ENCODE measurements around the gene RNU7-1.

DNA sequence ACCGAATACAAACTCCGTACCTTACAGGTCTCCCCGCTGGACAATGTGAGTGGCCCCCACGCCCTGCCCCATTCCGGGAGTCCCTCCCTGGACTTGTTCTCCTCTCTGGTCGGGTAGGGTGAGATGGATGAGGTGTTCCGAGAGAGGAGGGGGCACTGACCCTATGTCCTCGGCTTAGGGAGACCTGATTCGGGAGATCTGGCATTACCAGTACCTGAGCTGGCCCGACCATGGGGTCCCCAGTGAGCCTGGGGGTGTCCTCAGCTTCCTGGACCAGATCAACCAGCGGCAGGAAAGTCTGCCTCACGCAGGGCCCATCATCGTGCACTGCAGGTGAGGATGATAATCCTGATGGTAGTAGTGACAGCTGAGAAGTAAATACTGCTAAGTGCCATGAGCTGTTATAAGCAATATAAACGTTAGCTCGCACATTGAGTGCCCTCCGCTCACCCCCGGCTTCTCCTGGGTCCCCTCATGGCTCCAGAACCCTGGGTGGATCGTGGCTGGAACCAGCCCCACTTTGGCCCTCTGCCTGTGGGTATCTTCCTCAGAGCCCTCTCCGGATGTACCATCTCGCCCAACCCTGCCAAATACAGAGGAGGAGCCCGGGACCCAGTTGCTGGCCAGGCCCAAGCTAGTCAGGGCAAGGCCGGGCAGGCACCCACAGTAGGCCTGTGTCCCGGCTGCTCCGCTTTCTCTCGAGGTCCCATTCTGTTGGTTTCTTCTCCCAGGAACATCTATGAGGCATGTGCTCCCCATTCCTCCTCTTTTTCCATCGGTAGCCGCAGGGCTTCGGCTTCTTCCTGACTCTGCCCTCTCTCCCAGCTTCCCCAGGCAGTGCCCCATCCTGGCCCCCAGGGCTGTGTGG, 14.4 kb downstream of the RNU7-1 start:
- TF ChIP-seq CTCF (IDR thresholded peaks at IDR 0.05 in 2 of 3, conservative IDR thresholded peaks at IDR 0.05 in 1 of 3; ENCODE audit: control insufficient read depth in 2 of 3, extremely low read depth in 1 of 3, insufficient read depth in 1 of 3, low read depth in 3 of 3, low read length in 3 of 3): no peak
- no peak for TF ChIP-seq EP300 (IDR thresholded peaks at IDR 0.05; ENCODE audit: borderline replicate concordance in 1 of 2, control insufficient read depth in 1 of 2, low read depth in 2 of 2, low read length in 2 of 2)
- TF ChIP-seq NRF1 (conservative IDR thresholded peaks at IDR 0.05; ENCODE audit: low read depth, low read length): no peak
- TF ChIP-seq SUPT20H (IDR thresholded peaks at IDR 0.05; ENCODE audit: borderline replicate concordance, control insufficient read depth, low read depth, low read length): no peak
- TF ChIP-seq POLR2AphosphoS2 (IDR thresholded peaks at IDR 0.05; ENCODE audit: low read depth, low read length): no peak
- TF ChIP-seq RAD21 (IDR thresholded peaks at IDR 0.05; ENCODE audit: insufficient read depth, low read depth, low read length): no peak
- no peak for TF ChIP-seq EZH2 (IDR thresholded peaks at IDR 0.05; ENCODE audit: borderline replicate concordance, control insufficient read depth, low read depth, low read length)
- no peak for TF ChIP-seq MAX (IDR thresholded peaks at IDR 0.05; ENCODE audit: low read depth, low read length)
- TF ChIP-seq POLR2AphosphoS5 (IDR thresholded peaks at IDR 0.05; ENCODE audit: low read length): peak; percentile 32; the same call in 1 of the 2 replicates
- TF ChIP-seq SMC3 (IDR thresholded peaks at IDR 0.05; ENCODE audit: borderline replicate concordance, low read length): no peak
- TF ChIP-seq ELK1 (IDR thresholded peaks at IDR 0.05; ENCODE audit: low read depth, low read length): no peak
- no peak for TF ChIP-seq CBFB (IDR thresholded peaks at IDR 0.05; ENCODE audit: low read depth)
- TF ChIP-seq BCL11A (IDR thresholded peaks at IDR 0.05; ENCODE audit: low read depth, low read length): no peak

Data from GM12878 (cell line).